KBM-7 (cell line): ENCODE data around the gene KRT79.
A peak's percentile ranks its signal among the peaks of the same experiment; 100 is the strongest.
"Not testable (repeated sequence)": the region's sequence is repeated elsewhere in the genome, so short reads cannot be mapped to it uniquely, and the experiment has no call there.

ENCODE experiments used
- DNase-seq: peaks from one replicate; pipeline ENCODE4 v3.0.0-alpha.2; 2015
- in situ Hi-C: fragments of 300-500 bp; cut with MboI; formaldehyde crosslinking; loops from 2 replicates; pipeline ENCODE4 v1.14.3; 2020; ENCODE audit warnings: low sequenced_read_pairs, low pct_unique_long_range_greater_than_20kb, mixed read lengths

KRT79 gene

GRCh38 chr12:52833922-52834726 is at the start of gene KRT79:
Gene KRT79 (minus strand): TSS chr12:52834311. CDS start chr12:52834260, 51 bp downstream.
- in situ Hi-C loops, result no loop called here
- no peak for DNase-seq

- not testable (repeated sequence) for DNase-seq
- in situ Hi-C loops, result loop anchor here (10.0 kb wide), 1 partner anchor 104 kb away; no protein-coding TSS in a partner anchor
These were observed 46.4 kb upstream of the KRT79 start for GRCh38 chr12:52880499-52880898.

GRCh38 chr12:52879394-52880351 is 45.6 kb upstream of the KRT79 start:
- in situ Hi-C loops, result loop anchor here (10.0 kb wide), 4 partner anchors 105 to 725 kb away; no protein-coding TSS in a partner anchor
- DNase-seq, result peak; percentile 81

- DNase-seq, result no peak
- in situ Hi-C loops, result loop anchor here (10.0 kb wide), 3 partner anchors 294 to 724 kb away; no protein-coding TSS in a partner anchor
These were observed 44.6 kb upstream of the KRT79 start for GRCh38 chr12:52878507-52879393.

- DNase-seq, result no peak
- in situ Hi-C loops, result loop anchor here (10.0 kb wide), 3 partner anchors 292 to 722 kb away; no protein-coding TSS in a partner anchor
These were observed 43.1 kb upstream of the KRT79 start for GRCh38 chr12:52877242-52877641.

- DNase-seq, result no peak
- in situ Hi-C loops, result loop anchor here (10.0 kb wide), 3 partner anchors 292 to 722 kb away; no protein-coding TSS in a partner anchor
These were observed 42.3 kb upstream of the KRT79 start for GRCh38 chr12:52876372-52876771.

GRCh38 chr12:52874573-52875435 is 40.7 kb upstream of the KRT79 start:
- no peak for DNase-seq
- in situ Hi-C loops, result loop anchor here (10.0 kb wide), 3 partner anchors 290 to 720 kb away; no protein-coding TSS in a partner anchor

- in situ Hi-C loops, result loop anchor here (10.0 kb wide), 3 partner anchors 289 to 719 kb away; no protein-coding TSS in a partner anchor
- peak; percentile 62 for DNase-seq
These were observed 39.9 kb upstream of the KRT79 start for GRCh38 chr12:52873832-52874572.

- DNase-seq, result no peak
- in situ Hi-C loops, result loop anchor here (10.0 kb wide), 3 partner anchors 289 to 719 kb away; no protein-coding TSS in a partner anchor
These were observed 39.4 kb upstream of the KRT79 start for GRCh38 chr12:52873513-52873831.

GRCh38 chr12:52872644-52873389 is 38.7 kb upstream of the KRT79 start:
- in situ Hi-C loops, result loop anchor here (10.0 kb wide), 3 partner anchors 288 to 718 kb away; no protein-coding TSS in a partner anchor
- DNase-seq, result no peak

GRCh38 chr12:52871291-52872039 is 37.4 kb upstream of the KRT79 start:
- in situ Hi-C loops, result loop anchor here (10.0 kb wide), 3 partner anchors 287 to 717 kb away; no protein-coding TSS in a partner anchor
- no peak for DNase-seq

- DNase-seq, result peak; percentile 79
- in situ Hi-C loops, result loop anchor here (10.0 kb wide), 3 partner anchors 286 to 716 kb away; no protein-coding TSS in a partner anchor
These were observed 36.5 kb upstream of the KRT79 start for GRCh38 chr12:52870361-52871290.

GRCh38 chr12:52867642-52868041 is 33.5 kb upstream of the KRT79 start:
- in situ Hi-C loops, result no loop called here

GRCh38 chr12:52867152-52867551 is 33.0 kb upstream of the KRT79 start:
- no peak for DNase-seq
- in situ Hi-C loops, result no loop called here

More at GRCh38 chr12:52867642-52868041, 33.5 kb upstream of the KRT79 start:
- DNase-seq, result no peak
